ENCODE data around the gene NTNG1.

- TF ChIP-seq CTCF (IDR thresholded peaks at IDR 0.05) (no peak), POLR2A (IDR thresholded peaks at IDR 0.05) (no peak)
Observed at GRCh38 chr1:107151295-107151694, 10.5 kb downstream of the NTNG1 start.
